ENCODE measurements around the gene JADE1.

DNA sequence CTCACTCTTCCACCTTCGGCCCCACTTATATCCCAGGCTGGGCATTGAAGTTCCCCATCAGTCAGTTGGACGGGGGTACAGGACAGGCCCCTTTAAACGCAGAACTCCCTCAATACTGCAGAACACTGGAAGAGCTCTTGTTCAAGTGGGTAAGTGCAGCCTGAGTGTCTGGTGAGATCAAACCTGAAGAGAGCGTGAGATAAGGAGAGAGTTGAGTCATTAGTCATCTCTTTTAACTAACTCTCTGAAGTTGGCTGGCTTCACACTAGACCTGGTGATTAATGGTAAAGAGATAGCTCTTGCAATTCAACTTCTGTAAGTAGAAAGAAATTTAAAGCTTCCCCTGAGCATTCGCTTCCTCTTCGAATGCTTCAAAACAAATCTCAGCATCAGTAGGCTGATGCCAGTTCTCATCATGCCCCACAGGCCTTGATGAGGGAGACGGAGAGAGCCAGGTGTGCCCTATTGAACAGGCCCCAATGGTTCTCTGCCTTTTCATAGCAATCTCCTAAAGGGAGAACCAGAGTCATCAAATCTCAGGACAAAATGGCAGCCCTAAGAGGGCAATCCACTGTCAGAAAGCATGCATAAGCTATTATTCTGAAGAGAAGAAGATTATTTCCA lies 41.0 kb upstream of the JADE1 start:
- TF ChIP-seq TEAD4 (IDR thresholded peaks at IDR 0.05; ENCODE audit: low read length), result no peak; the same call in 1 of the 2 replicates
- TF ChIP-seq TEAD4 (CRISPR knock-in tag; IDR thresholded peaks at IDR 0.05; ENCODE audit: borderline replicate concordance), result no peak
- TF ChIP-seq ZNF232 (CRISPR knock-in tag; IDR thresholded peaks at IDR 0.05), result no peak
- no peak for TF ChIP-seq XRCC4 (IDR thresholded peaks at IDR 0.05; ENCODE audit: extremely low read depth, insufficient read depth, insufficient read length)
- TF ChIP-seq POLR2A (conservative IDR thresholded peaks at IDR 0.05), result no peak
- TF ChIP-seq, protein P1, sequence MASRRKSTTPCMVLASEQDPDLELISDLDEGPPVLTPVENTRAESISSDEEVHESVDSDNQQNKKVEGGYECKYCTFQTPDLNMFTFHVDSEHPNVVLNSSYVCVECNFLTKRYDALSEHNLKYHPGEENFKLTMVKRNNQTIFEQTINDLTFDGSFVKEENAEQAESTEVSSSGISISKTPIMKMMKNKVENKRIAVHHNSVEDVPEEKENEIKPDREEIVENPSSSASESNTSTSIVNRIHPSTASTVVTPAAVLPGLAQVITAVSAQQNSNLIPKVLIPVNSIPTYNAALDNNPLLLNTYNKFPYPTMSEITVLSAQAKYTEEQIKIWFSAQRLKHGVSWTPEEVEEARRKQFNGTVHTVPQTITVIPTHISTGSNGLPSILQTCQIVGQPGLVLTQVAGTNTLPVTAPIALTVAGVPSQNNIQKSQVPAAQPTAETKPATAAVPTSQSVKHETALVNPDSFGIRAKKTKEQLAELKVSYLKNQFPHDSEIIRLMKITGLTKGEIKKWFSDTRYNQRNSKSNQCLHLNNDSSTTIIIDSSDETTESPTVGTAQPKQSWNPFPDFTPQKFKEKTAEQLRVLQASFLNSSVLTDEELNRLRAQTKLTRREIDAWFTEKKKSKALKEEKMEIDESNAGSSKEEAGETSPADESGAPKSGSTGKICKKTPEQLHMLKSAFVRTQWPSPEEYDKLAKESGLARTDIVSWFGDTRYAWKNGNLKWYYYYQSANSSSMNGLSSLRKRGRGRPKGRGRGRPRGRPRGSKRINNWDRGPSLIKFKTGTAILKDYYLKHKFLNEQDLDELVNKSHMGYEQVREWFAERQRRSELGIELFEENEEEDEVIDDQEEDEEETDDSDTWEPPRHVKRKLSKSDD (conservative IDR thresholded peaks at IDR 0.05; ENCODE audit: low read length), result no peak
- no peak for TF ChIP-seq POLR2AphosphoS5 (IDR thresholded peaks at IDR 0.05; ENCODE audit: control insufficient read depth, insufficient read depth, low read depth, low read length)

All from K562 (cell line).